ENCODE results near the gene OTULINL.

OTULINL gene

DNA sequence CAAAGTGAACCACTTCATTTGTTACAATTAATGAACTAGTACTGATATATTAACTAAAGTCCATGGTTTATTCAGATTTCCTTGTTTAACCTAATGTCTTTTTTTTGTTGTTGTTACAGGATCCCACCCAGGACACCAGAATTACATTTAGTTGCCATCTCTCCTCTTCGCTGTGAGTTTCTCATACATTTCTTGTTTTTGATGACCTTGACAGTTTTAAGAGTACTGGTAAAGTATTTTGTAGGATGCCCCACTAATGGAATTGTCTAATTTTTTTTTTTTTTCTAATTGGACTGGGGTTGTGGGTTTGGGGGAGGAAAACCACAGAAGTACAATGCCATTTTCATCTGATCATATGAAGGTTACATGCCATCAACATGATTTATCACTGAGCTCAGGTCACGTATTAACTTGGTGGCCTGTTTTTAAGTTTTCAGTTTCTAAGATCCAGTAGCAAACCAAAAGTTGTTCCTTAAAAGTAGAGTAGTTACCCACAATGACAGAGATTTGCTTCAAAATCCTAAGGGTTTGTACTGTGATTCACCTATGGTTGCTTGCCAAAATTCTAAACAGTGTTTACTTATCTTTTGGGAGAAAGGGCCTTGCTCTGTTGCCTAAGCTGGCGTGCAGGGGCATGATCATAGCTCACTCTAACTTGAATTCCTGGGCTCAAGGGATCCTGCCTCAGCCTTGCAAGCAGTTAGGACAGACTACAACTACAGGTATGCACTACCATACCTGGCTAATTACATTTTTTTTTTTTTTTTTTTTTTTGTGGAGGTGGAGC lies 78.4 kb downstream of the OTULINL start:
- no peak for TF ChIP-seq TCF7L2 (IDR thresholded peaks at IDR 0.05; ENCODE audit: borderline replicate concordance, low read depth, low read length)
- no peak for TF ChIP-seq ZNF529 (tag by site-specific recombination; IDR thresholded peaks at IDR 0.05; ENCODE audit: insufficient replicate concordance)
- no peak for TF ChIP-seq ZFP3 (tag by site-specific recombination; IDR thresholded peaks at IDR 0.05; ENCODE audit: low read depth)
- TF ChIP-seq, protein P1, sequence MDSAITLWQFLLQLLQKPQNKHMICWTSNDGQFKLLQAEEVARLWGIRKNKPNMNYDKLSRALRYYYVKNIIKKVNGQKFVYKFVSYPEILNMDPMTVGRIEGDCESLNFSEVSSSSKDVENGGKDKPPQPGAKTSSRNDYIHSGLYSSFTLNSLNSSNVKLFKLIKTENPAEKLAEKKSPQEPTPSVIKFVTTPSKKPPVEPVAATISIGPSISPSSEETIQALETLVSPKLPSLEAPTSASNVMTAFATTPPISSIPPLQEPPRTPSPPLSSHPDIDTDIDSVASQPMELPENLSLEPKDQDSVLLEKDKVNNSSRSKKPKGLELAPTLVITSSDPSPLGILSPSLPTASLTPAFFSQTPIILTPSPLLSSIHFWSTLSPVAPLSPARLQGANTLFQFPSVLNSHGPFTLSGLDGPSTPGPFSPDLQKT (IDR thresholded peaks at IDR 0.05; ENCODE audit: borderline replicate concordance, low read depth, low read length), result no peak
- TF ChIP-seq KLF8 (tag by site-specific recombination; IDR thresholded peaks at IDR 0.05), result no peak
- TF ChIP-seq, protein P2, sequence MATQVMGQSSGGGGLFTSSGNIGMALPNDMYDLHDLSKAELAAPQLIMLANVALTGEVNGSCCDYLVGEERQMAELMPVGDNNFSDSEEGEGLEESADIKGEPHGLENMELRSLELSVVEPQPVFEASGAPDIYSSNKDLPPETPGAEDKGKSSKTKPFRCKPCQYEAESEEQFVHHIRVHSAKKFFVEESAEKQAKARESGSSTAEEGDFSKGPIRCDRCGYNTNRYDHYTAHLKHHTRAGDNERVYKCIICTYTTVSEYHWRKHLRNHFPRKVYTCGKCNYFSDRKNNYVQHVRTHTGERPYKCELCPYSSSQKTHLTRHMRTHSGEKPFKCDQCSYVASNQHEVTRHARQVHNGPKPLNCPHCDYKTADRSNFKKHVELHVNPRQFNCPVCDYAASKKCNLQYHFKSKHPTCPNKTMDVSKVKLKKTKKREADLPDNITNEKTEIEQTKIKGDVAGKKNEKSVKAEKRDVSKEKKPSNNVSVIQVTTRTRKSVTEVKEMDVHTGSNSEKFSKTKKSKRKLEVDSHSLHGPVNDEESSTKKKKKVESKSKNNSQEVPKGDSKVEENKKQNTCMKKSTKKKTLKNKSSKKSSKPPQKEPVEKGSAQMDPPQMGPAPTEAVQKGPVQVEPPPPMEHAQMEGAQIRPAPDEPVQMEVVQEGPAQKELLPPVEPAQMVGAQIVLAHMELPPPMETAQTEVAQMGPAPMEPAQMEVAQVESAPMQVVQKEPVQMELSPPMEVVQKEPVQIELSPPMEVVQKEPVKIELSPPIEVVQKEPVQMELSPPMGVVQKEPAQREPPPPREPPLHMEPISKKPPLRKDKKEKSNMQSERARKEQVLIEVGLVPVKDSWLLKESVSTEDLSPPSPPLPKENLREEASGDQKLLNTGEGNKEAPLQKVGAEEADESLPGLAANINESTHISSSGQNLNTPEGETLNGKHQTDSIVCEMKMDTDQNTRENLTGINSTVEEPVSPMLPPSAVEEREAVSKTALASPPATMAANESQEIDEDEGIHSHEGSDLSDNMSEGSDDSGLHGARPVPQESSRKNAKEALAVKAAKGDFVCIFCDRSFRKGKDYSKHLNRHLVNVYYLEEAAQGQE (tag by site-specific recombination; IDR thresholded peaks at IDR 0.05), result no peak
- no peak for TF ChIP-seq GLIS2 (tag by site-specific recombination; IDR thresholded peaks at IDR 0.05)
- TF ChIP-seq SP3 (tag by site-specific recombination; IDR thresholded peaks at IDR 0.05), result no peak
- TF ChIP-seq, protein P3, sequence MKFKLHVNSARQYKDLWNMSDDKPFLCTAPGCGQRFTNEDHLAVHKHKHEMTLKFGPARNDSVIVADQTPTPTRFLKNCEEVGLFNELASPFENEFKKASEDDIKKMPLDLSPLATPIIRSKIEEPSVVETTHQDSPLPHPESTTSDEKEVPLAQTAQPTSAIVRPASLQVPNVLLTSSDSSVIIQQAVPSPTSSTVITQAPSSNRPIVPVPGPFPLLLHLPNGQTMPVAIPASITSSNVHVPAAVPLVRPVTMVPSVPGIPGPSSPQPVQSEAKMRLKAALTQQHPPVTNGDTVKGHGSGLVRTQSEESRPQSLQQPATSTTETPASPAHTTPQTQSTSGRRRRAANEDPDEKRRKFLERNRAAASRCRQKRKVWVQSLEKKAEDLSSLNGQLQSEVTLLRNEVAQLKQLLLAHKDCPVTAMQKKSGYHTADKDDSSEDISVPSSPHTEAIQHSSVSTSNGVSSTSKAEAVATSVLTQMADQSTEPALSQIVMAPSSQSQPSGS (tag by site-specific recombination; IDR thresholded peaks at IDR 0.05; ENCODE audit: low read depth), result no peak
- Histone ChIP-seq H3K9me3 (ENCODE audit: control insufficient read depth, insufficient read depth, low read depth, low read length) (no peaks in the 10 kb centered on the region), H3K27ac (ENCODE audit: extremely low read depth, low read depth, low read length) (no peak overlapping the region), H3K36me3 (ENCODE audit: control insufficient read depth in 2 of 2, insufficient read depth in 1 of 2, low read length in 2 of 2) (no peaks in the 10 kb centered on the region), H3K4me1 (ENCODE audit: control insufficient read depth, insufficient read depth, low read length) (peaks cover 3% of the 10 kb centered on the region; the same call in 1 of the 2 replicates), H3K4me3 (ENCODE audit: low read depth, low read length) (no peak overlapping the region)
- POLR2A ChIA-PET, result no interaction called here
- CTCF ChIA-PET, result interaction anchor here (0.7 to 1.4 kb wide), 2 partner anchors 12 to 16 kb away, joined by 3 to 6 read pairs; no protein-coding TSS in a partner anchor

DNA sequence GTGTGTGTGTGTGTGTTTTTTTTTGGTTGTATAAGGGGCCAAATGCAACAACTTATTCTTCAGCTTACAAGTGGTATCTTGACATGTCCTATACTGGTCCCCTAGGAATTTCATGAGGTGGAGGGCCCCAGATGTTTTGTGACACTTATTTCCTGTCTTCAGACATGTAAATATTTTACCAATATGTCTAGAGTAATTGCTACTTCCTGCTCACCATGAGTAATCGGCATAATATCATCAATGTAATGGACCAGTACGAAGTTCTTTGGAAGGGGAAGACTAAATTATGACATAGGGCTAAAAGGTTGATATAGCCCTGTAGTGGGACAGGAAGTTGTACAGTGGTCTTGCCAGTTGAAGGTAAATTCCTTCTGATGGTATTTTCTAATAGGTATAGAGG lies 79.2 kb downstream of the OTULINL start:
- no peaks in the 10 kb centered on the region for H3K9me3 ChIP-seq (ENCODE audit: control insufficient read depth, insufficient read depth, low read depth, low read length)
- no peak overlapping the region for H3K27ac ChIP-seq (ENCODE audit: extremely low read depth, low read depth, low read length)
- H3K4me3 ChIP-seq (ENCODE audit: low read depth, low read length), result no peak overlapping the region
- no peaks in the 10 kb centered on the region for H3K36me3 ChIP-seq (ENCODE audit: control insufficient read depth in 2 of 2, insufficient read depth in 1 of 2, low read length in 2 of 2)
- no peak for TF ChIP-seq HOXC10 (CRISPR knock-in tag; IDR thresholded peaks at IDR 0.05)
- TF ChIP-seq REPIN1 (tag by site-specific recombination; IDR thresholded peaks at IDR 0.05; ENCODE audit: low read depth), result no peak
- TF ChIP-seq ZBTB26 (tag by site-specific recombination; optimal IDR thresholded peaks at IDR 0.05), result no peak
- no peak for TF ChIP-seq ZNF629 (tag by site-specific recombination; IDR thresholded peaks at IDR 0.05)
- TF ChIP-seq, protein P4, sequence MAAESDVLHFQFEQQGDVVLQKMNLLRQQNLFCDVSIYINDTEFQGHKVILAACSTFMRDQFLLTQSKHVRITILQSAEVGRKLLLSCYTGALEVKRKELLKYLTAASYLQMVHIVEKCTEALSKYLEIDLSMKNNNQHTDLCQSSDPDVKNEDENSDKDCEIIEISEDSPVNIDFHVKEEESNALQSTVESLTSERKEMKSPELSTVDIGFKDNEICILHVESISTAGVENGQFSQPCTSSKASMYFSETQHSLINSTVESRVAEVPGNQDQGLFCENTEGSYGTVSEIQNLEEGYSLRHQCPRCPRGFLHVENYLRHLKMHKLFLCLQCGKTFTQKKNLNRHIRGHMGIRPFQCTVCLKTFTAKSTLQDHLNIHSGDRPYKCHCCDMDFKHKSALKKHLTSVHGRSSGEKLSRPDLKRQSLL (tag by site-specific recombination; IDR thresholded peaks at IDR 0.05), result no peak
- TF ChIP-seq ZNF585B (tag by site-specific recombination; IDR thresholded peaks at IDR 0.05), result no peak
- H3K4me1 ChIP-seq (ENCODE audit: control insufficient read depth, insufficient read depth, low read length), result peaks cover 5% of the 10 kb centered on the region; the same call in 1 of the 2 replicates
- ChIA-PET CTCF (interaction anchor here (1.4 to 2.3 kb wide), 2 partner anchors 12 kb away, joined by 6 to 9 read pairs; no protein-coding TSS in a partner anchor), POLR2A (no interaction called here)
